Stimulated activated CD8-positive, alpha-beta memory T cell treated with anti-CD3 and anti-CD28 coated beads, Interleukin-4, amount 100 ng/mL, for 24 hours (primary cell): Measurements from ENCODE around the gene KMT2C.
"Not testable (repeated sequence)": the region's sequence is repeated elsewhere in the genome, so short reads cannot be mapped to it uniquely, and the experiment has no call there.

Experiments
- DNase-seq: peaks from one replicate; pipeline ENCODE4 v3.0.0-alpha.2; 2020; ENCODE audit warnings: low read depth

The KMT2C gene

GRCh38 chr7:152441810-152442209 lies 6.0 kb upstream of the KMT2C start:
- not testable (repeated sequence) for DNase-seq

DNA sequence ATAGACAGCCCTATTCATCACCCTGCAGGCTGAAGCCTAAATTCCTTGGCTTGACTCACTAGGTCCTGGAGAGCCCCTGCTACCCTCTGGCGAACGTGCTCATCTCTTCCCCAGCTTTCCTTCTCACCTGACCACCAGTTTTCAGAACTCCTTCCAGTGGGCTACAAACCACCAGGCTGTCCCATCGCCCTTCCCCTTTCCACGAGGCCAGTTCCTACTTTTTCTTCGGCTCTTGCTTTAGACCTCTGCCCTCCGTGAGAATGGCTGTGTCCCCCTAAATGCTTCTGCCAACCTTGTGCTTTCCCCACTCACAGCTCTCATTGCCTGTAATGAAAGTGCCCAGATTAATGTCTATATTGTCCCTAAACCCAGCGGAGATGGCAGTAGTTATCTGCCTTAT lies 5.4 kb upstream of the KMT2C start:
- not testable (repeated sequence) for DNase-seq

DNA sequence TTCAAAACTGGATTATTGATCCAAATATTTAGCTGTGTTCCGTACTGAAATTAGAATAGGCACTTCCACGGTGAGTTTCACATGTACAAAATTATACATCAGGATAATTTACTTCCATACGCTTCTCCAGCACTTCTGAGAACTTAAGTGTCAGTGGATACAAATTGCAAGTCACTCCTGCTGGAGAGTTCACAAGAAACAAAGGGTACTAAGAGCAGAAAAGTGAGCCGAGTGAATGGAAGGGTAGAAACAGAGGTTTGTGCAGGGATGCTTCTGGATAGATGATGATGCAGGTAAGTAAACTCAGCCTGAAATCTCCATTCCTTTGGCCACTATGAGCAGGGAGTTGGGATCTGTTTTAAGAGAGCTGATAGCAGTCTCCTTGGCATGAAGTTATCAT lies 2.2 kb upstream of the KMT2C start:
- DNase-seq = not testable (repeated sequence)

DNA sequence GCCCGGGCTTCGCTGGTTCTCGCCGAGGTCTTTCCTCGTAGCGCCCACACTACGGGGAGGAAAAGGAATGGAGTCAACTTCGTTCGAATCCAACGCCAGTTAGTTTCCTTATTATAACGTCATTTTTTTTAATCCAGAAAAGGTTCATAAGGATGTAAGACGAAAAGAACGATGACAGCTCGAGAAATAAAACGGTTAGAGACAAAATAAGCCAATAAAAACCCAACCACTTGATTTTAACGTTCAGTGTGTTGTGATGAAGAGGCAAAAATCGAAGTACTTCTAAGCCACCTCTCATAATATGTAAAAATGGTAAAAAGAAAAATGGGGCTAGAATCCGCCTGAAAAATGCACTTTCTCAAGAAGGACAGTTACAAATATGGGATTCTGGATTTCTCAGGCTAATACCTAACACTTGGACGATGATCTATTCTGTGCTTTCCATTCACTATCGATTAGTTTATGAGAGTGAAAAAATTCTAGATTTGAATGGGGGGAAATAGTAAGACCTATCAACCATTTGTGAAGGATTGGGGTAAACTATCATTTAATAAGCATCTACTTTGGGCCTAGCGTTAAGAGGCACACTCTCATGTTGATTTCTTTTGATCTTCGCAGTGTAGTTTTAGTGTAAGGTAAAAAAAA lies 1.2 kb upstream of the KMT2C start:
- DNase-seq = not testable (repeated sequence)

GRCh38 chr7:152436111-152436930 lies 518 bp upstream of the KMT2C start:
- DNase-seq = peak; percentile 84

- peak; percentile 7 for DNase-seq
These were observed 1.1 kb downstream of the KMT2C start for GRCh38 chr7:152434511-152435383.

- peak; percentile 38 for DNase-seq
These were observed 1.9 kb downstream of the KMT2C start for GRCh38 chr7:152433721-152434490.

GRCh38 chr7:152432735-152433134 lies 3.1 kb downstream of the KMT2C start:
- not testable (repeated sequence) for DNase-seq

DNA sequence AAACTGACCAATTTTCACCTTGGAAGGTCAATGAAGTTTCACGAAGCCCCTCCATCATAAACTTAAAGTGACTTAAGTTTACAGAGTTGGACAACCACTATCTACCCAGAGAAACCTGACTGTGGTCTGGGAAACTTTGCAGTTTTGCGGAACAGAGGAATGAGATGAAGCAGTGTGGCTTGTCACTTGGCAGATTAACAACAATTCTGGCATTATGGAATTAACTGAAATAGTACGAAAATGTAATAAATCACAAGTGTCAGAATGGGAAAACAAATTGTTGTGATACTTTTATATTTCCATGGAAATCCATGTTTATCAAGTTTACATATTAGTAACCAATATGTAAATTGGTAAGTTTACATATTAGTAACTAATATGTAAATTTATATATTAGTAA lies 4.9 kb downstream of the KMT2C start:
- DNase-seq = no peak

DNA sequence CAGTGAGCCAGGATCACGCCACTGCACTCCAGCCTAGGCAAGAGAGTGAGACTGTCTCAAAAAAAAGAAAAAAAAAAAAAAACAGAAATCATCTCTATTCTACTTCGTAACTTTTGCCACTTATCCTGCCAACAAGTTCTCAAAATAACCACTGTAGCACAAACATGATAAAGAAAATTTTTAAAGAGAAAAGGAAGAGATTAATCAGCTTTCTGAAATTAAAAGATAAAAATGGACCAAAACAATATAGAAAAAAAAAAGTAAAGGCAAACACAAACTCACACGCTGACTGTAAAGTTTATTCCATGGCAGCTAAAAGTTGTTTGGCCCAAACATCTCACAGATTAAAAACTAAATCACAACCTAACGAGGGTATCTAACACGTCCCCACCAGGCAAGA lies 5.7 kb downstream of the KMT2C start:
- DNase-seq = not testable (repeated sequence)

DNA sequence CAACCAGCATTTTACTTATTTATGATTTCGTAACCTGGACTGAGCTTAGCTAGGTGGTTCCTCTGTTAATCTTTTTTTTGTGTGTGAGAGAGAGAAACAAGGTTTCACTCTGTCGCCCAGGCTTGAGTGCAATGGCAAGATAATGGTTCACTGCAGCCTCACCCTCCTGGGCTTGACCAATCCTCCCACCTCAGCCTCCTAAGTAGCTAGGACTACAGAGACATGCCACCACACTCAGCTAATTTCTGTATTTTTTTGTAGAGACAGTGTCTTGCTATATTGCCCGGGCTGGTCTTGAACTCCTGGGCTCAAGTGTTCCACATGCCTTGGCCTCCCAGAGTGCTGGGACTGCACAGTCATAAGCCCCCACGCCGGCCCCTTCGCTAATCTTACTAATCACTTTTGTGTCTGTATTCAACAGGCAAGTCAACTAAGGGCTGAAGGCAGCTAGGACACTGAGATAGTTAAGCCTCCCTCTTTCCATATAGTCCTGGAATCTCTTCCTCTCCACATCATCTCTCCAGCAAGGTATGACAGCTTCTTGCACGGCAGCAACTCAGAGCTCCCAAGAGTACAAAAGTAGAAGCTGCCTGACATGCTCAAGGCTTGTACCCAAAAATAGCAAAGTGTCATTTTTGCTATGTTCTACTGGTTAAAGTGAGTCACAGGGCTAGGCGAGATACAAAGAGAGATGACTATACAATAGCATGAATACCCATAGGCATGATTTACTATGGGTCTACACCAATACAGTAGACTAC lies 11.3 kb downstream of the KMT2C start:
- DNase-seq = no peak

DNA sequence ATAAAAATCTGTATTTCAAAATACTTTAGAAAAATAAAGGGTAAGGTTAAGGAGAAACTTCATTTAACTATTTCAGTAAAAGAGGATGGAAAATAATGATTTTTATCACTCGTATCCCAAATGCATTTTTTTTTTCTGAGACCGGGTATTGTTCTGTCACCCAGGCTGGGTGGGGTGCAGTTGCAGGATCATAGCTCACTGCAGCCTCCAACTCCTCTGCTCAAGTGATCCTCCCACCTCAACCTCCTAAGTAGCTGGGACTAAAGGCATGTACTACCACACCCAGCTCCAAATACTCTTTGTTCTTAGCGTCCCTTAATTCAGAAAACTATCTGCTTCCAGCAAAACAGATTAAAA lies 11.8 kb downstream of the KMT2C start:
- DNase-seq = no peak

DNA sequence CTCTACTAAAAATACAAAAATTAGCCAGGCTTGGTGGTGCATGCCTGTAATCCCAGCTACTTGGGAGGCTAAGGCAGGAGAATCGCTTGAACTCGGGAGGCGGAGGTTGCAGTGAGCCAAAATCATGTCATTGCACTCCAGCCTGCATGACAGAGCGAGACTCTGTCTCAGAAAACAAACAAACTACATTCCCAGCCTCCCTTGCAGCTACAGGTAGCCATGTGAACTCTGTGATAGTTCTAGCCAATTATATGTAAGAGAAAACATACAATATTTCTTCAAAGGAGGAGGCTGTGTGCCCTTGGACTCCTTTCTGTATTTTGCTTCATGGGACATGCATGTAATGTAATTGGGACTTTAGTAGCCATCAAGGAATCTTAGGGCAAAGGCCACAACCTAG lies 12.6 kb downstream of the KMT2C start:
- DNase-seq = not testable (repeated sequence)

DNA sequence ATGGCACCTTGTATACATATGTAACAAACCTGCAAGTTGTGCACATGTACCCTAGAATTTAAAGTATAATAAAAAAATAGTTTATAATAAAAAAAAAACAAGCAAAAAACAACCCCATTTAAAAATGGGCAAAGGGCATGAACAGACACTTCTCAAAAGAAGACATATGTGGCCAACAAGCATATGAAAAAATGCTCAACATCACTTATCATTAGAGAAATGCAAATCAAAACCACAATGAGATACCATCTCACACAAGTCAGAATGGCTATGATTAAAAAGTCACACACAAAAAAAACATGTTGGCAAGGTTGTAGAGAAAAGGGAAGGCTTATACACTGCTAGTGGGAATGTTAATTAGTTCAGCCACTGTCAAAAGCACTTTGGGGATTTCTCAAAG lies 14.9 kb downstream of the KMT2C start:
- not testable (repeated sequence) for DNase-seq

- no peak for DNase-seq
These were observed 16.1 kb downstream of the KMT2C start for GRCh38 chr7:152419473-152420429.

GRCh38 chr7:152414779-152415178 lies 21.0 kb downstream of the KMT2C start:
- DNase-seq = no peak

GRCh38 chr7:152411389-152411788 lies 24.4 kb downstream of the KMT2C start:
- no peak for DNase-seq

DNA sequence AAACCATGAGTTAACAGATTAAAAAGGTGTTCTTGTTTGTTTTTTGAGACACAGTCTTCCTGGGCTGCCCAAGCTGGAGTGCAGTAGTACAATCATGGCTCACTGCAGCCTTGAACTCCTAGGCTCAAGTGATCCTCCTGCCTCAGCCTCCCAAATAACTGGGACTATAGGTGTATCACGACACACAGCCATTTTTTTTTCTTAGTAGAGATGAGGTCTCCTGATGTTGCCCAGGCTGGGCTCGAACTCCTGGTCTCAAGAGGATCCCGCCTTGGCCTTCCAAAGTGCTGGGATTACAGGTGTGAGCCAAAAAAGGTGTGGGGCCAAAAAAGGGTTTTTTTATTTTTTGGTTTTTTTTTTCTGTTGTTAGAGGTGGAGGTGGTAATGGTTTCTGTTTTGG lies 29.3 kb downstream of the KMT2C start:
- DNase-seq = no peak

GRCh38 chr7:152406030-152406429 lies 29.8 kb downstream of the KMT2C start:
- not testable (repeated sequence) for DNase-seq

DNA sequence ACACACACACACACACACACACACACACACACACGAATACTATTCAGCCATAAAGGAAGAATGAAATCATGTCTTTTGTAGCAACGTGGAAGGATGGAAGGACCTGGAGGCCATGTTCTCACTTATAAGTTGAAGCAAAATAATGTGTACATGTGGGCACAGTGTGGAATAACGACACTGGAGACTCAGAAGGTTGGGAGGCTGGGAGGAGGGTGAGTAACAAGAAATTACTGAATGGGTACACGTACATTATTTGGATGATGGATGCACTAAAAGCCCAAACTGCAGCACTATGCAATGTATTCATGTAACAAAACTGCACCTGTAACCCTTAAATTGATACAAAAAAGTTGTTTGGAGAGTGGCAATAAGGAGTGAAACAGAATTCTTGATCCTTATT lies 32.1 kb downstream of the KMT2C start:
- DNase-seq = no peak
